Stimulated activated CD8-positive, alpha-beta memory T cell treated with anti-CD3 and anti-CD28 coated beads, Interleukin-12 subunit alpha, Interleukin-12 subunit beta, amount 100 ng/mL, for 4 hours (primary cell): ENCODE data around the gene ZNF689.
A peak's percentile ranks its signal among the peaks of the same experiment; 100 is the strongest.
"Not testable (repeated sequence)": the region's sequence is repeated elsewhere in the genome, so short reads cannot be mapped to it uniquely, and the experiment has no call there.

Experiments used
- DNase-seq: peaks from one replicate; pipeline ENCODE4 v3.0.0-alpha.2; 2020; ENCODE audit warnings: low read depth

The ZNF689 gene

DNA sequence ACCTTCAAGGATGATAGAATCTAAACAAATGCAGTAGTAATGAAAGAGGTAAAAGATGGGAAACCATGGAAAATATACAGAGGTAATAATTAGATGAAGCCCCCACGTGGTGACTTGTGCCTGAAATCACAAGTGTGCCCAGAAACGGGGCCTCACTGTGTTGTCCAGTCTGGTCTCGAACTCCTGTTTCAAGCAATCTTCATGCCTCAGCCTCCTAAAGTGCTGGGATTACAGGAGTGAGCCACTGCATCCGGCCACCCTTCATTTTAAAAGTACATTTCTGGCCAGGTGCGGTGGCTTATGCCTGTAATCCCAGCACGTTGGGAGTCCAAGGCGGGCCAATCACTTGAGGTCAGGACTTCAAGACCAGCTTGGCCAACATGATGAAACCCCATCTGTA, 26.4 kb upstream of the ZNF689 start:
- no peak for DNase-seq

DNA sequence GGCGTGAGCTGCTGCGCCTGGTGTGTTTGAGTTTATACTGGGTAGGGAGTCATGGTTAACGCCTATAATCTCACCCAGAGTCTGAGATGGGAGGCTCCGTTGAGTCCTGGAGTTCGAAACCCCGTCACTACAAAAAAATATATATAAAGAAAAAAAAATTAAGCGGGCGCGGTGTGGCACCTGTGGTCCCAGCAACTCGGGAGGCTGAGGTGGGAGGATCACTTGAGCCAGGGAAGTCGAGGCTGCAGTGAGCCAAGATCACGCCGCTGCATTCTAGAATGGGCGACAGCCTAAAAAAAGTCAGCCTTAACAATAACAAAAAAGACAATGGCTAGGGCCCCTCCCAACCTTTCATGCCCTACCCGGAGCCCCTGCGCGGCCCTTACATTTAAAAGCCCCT, 23.3 kb upstream of the ZNF689 start:
- no peak for DNase-seq

DNA sequence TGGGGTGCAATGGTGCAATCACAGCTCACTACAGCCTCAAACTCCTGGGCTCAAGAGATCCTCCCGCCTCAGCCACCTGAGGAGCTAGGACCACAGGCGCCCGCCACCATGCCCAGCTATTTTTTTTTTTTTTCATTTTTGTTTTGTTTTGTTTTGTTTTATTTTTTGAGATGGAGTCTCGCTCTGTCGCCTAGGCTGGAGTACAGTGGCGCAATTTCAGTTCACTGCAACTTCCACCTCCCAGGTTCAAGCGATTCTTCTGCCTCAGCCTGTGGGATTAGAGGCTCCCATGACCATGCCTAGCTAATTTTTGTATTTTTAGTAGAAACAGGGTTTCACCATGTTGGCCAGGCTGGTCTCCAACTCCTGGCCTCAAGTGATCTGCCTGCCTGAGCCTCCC, 22.3 kb upstream of the ZNF689 start:
- DNase-seq = not testable (repeated sequence)

DNA sequence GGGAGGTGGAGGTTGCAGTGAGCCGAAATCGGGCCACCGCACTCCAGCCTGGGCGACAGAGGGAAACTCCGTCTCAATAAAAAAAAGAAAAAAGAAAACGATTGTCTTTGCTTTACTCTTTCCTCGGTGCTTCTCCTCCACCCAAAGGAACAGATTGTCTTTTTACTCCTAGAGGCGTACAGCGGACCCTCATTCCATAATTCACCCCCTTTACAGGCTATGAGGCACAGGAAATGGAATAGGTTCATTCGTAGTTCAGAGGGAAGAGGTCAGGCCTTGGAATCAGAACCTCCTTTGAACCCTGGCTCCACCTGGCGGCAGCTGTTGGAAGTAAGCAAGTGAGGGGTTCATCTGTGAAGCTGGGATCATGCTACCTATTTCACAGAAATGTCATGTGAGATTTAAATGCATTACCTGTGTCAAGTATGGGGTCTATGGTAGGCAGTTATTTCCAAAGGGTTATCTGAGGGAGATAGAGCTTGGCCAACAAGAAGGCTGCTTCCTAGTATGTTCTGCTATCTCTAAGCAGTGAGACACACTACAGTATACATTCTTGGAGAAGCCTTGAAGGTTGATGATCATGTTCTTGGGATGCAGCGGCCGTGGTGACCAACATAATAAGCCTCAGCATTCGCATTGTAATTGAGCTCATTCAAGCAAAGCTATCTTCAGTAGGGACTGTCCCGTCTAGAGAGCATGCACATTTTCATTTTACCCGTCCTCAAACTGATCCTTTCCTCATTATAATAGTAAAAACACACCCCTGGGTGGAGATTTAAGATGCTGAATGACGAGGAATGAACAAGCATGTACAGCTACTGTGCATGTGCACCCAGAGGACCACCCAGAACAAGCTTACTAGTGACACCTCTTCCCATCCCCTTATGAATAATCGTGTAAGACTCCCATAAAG, 18.7 kb upstream of the ZNF689 start:
- peak; percentile 66 for DNase-seq

DNA sequence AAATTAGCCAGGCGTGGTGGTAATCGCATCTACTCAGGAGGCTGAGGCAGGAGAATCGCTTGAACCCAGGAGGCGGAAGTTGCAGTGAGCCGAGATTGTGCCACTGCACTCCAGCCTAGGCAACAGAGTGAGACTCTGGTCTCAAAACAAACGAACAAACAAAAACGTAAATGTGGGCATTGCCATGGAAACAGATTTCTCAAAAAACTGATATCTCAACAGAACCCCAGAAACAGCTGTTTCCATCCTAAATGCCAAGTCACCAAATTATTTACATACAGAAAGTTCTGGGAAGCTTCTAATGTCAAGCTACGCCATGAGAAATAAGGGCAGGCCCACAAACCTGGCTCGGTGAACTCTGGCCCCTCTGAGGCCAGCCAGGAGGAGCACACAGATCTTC, 16.0 kb upstream of the ZNF689 start:
- no peak for DNase-seq

DNA sequence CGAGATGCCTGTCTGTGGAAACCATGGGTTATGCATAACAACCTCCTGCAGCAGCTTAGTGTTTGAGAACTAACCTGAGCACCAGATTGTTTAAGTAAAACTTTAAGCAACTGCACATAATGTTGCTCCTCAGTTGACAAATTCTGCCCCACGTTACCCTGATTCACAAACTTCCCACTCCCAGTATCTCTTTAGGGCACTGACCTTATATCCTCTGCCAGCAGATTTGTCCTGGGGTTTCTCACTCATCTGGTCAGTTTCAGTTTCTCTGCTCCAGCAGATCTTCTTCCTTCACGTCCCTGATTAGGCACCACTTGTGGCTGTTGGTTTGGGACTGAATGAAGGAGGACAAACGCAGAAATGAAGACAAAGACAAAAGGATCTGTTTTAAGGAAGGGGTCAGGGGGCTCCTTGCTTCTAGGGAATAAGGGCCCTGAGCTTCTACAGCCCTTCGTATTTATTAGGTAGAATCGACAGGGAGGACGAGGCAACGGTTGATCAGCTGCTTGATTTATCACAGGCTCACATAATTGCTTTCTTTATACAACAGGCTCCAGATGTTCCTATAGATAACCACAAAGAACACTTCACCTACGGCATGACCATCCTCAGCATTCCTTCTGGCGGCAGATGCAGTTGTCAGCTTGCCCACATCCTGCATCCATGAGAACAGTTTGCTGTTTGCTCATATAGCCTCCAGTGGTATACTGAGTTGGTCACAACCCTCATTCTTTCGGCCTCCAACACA, 13.5 kb upstream of the ZNF689 start:
- DNase-seq = no peak

DNA sequence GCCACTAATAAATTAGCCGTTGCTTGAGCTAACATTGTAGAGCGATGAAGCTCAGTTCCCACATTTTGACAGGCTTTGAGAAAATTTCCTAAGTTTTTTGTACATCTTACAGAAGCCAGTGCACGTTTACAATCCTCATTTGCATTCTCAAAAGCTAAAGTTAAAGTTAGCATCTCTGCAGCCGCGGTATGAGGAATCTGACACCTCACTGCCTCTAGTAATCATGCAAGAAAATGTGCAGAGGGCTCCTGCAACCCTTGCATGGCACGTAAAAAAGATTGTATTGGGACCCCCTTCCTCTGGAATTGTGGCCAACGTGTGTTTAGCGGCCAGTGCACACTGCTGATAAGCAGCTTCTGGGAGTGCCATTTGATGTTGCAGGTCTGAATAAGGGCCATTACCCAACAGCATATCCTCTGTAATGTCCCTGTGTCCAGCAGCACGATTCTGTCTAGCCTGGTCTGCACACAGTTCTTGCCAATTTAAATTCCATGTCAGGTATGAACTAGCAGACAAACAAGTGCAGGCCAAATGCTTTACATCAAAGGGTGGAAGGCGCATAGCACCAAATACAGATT, 12.4 kb upstream of the ZNF689 start:
- no peak for DNase-seq

DNA sequence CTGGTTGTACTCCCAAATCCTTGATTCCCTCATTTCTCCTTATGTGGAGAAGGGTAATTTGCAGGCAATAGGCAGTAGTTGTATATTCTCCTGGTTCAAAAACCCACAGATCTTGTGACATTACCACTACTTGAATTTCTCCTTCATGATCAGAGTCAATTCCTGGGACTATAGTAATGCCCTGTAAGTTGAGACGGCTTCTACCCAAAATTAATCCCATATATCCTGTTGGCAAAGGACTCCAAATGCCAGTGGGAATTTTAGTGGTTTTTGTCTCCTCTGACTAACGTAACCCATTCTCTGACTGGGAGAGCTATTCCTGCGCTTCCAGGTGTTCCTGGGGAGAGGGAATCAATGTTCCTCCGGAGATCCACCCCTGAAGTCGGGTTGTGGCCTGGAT, 11.6 kb upstream of the ZNF689 start:
- no peak for DNase-seq

DNA sequence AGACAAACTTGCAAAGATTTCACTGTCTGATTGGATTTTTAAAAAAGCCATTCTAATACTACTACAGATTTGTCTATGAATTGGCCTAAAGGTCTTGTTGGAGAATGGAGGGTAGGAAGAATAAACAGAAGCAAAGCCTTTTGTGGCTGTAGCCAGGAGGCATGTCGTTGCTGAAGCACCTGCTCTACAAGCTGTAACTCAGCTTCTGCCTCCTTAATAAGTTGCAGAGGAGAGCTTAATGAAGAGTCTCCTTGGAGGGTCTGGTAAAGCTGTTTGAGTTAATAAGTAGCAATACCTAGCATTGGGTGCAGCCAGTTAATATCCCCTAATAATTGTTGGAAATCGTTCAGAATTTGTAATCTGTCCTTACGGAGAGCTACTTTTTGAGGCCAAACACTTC, 10.0 kb upstream of the ZNF689 start:
- no peak for DNase-seq

DNA sequence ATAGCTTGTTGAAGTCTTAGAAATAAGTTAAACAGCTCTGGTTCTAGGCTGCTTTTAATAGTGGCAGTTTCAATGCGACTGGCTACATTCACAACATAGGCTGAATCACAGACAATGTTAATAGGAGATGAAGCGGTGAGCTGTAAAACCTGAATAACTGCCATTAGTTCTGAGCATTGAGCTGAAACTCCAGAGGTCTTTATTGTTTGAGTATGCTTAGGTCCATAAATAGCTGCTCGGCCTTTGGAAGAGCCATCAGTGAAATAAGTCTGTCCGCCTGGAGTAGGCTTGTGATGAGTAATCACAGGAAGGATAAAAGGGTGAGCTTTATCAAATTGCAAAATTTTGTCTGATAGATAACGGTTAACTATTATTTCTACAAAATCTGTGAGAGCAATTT, 9.4 kb upstream of the ZNF689 start:
- DNase-seq = no peak

DNA sequence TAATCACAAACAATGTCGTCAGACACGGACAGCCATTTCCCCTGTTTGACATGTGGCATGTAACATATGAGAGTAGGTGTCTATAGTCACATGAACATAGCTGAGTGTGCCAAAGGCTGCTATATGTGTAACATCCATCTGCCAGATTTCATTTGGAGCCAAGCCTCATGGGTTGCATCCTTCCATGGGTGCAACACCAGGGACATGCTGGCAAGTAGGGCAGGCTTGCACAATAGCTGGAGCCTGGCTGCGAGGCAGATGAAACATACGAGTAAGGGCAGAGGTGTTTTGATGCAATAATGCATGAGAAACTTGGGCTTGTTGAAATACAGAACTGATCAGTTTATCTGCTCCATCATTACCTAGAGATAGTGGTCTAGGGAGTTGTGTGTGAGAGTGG, 9.0 kb upstream of the ZNF689 start:
- no peak for DNase-seq

DNA sequence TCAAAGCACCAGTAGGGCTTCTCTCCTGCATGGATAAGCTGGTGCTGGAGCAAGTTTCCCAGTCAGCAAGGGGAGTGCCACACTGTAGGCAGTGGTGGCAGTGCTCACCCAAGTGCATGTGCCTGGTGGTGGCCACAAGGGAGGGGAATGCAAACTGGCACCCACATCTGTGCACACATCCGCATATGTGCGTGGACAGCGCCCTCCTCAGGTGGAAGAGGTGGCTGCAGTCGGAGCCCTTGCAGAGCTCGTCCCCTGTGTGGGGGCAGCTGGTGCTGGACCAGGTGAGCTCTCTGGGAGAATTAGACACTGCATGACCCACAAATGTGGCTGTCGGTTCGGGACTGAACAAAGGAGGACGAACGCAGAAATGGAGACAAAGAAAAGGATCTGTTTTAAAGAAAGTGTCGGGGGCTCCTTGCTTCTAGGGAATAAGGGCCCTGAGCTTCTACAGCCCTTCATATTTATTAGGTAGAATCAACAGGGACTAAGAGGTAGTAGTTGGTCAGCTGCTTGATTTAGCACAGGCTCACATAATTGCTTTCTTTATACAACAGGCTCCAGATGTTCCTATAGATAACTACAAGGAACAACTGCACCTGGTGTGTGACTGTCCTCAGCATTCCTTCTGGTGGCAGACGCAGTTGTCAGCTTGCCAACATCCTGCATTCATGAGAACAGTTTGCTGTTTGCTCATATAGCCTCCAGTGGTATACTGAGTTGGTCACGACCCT, 5.3 kb upstream of the ZNF689 start:
- peak; percentile 33 for DNase-seq

DNA sequence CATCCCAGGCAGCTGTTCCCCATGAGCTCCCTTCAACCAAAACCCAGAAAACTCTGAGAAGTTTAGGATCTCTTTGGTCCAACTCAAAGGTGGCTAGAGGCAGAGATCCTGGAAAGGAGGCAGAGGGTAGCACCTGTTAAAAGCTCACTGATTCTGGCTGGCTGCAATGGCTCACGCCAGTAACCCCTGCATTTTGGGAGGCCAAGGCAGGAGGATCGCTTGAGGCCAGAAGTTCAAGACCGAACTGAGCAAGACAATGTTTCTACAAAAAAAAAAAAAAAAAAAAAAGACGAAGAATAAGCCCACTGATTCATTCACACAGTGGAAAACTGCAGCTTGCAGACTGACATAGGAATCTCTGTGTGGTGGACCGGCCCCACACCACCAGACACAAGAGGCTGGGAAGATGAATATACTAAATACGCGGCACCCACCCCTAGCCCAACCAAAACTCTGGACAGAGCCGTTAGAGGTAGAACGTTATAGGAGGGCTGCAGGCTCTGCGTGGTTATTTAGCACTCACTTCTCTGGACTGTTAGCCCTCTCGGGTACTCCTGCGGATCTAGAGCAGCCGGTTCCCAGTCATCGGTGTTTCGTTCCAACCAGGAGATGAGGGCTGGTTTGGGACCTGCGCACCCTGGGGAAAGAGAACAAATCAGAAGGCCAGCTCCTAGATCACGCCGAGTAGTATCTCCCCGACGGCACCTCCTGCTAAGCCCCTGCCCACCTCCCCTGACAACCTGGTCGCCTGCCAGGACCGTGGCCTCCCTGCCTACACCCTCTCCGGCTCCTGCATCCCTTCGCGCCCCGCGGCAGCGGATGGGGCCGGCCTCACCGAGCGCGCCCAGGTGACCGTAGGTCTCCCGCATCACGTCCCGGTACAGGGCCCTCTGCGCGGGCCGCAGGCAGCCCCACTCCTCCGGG, 925 bp downstream of the ZNF689 start:
- DNase-seq = peak; percentile 29

DNA sequence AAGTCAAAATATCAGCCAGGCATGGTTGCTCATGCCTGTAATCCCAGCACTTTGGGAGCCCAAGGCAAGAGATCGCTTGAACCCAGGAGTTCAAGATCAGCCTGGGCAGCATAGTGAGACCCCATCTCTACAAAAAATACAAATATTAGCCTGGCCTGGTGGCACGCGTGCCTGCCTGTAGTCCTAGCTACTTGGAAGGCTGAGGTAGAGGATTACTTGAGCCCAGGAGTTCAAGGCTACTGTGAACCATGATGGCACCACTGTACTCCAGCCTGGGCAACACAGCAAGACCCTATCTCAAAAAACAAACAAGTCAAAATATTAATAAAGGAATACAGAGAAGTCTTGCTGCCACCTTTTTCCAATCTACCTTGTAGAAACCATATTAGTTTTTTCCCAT, 4.2 kb downstream of the ZNF689 start:
- DNase-seq = no peak

DNA sequence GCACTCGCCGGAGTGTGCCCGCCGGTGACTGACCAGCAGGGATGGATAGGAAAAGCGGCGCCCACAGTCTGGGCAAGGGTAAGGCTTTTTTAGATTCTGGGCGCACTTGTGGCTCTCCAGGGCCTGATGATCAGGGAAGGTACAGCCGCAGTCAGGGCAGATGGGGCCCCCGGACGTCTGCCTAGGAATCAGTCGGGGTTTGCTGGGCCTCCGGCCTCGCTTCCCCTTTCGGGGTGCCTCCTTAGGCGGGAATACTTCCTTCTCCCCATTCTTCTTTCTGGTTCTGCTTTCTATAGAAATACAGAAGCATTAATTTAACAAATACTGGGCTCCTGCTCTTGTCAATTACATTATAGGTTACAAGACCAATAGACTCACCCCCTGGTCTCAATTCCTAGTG, 5.0 kb downstream of the ZNF689 start:
- no peak for DNase-seq

DNA sequence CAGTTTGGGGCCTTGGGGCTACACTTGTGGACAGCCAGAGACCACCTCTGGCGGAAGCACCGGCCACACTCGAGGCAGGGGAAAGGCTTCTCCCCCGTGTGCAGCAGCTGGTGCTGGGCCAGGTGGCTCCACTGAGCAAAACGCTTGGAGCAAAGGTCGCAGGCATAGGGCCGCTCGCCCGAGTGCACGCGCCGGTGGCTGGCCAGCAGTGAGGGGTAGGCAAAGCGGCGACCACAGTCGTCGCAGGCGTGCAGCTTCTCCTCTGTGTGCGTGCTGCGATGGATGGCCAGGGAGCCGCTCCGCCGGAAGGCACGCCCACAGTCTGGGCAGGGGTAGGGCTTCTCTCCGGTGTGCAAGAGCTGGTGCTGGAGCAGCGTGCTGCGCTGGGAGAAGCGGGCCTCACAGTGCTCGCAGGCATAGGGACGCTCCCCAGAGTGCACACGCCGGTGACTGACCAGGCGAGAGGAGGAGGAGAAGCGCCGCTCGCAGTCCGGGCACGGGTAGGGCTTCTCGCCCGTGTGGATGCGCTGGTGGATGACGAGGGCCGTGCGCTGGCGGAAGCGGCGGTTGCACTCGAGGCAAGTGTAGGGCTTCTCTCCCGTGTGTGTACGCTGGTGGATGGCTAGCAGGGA, 5.8 kb downstream of the ZNF689 start:
- no peak for DNase-seq

DNA sequence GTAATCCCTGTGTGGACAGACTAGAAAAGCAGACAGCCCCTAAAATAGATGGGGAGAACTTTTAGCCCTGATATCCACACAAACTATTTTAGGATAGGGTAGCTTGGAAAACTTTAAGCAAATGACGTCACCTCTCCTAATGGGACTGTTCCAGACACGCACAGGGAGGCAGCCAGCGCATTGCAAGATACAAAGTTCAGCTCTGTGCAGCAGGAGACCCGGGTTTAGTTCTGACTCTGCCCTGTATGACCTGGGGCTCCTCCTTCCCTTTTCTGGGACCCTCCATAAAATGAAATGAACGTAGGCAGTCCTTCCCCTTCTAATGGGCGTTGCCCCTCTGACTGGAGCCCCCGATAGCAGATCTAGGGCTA, 6.3 kb downstream of the ZNF689 start:
- no peak for DNase-seq

DNA sequence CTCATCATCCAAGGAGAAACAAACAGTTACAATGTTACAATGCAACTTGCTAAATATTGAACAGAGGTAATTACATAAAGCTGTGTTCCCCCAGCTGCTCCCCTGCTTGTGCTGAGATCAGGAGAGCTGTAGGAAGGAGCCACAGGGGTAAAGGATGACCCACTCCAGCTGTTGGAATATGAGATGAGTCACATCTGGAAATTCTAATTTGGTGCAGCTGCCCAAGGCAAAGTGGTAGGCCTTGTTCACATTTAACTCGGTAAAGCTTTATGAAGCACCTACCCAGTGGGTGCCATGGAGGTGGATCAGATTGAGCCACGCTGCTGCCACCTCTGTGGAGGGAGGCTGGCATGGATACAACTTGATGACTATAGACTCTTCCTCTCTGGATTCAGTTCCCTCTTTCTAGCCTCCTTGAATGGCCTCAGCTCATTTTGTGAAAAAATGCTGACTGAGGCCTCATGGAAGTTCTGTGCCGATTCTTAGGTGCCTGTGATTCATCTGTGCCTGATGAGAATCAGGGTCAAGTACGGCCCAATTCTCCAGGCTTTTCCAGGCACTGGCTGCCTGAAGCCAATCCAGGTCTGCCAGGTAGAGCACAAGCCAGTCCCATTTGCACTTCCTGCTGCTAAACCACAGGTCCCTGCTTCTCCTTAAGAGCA, 7.4 kb downstream of the ZNF689 start:
- no peak for DNase-seq

DNA sequence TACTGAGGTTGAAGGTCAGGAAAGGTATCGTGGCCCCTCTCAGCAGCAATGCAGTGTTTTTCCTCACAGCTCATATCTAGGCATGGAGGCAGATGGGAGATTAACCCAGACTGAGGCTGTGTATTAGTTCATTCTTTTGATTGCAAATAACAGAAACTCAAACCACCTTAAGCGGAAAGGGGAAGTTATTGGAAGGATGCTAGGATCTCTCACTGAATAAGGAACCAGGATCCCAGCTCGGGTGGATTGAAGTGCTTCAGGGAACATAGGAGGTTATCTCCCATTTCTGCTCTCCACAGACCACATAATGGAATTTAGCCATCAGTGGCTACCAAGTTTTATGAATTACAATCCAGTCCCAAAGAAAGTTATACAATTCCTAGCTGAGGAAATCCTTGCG, 8.2 kb downstream of the ZNF689 start:
- DNase-seq = no peak

DNA sequence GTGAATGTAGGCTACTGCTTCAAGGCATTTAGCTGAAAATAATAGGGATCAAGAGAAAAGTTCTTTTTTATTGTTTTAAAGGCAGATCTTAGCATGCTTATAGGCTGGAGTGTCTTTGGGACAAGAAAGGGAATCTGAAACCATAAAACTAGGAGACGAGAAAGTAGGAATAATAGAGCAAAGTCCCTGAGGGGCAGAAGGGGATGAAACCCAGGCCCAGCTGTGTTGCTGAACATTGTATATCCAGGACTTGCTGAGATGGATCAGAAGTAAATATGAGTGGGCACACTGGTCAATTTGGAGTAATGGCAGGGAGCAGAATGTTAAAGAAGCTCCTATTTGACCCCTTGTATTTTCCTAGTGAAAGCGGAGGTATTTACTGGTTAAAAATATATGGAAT, 9.3 kb downstream of the ZNF689 start:
- no peak for DNase-seq
